ENCODE results near the gene WDR33.

Gene WDR33

GRCh38 chr2:127722807-127723206, 88.2 kb downstream of the WDR33 start:
- TF ChIP-seq RARB (CRISPR knock-in tag; IDR thresholded peaks at IDR 0.05) (no peak), ZC3H10 (CRISPR knock-in tag; IDR thresholded peaks at IDR 0.05) (no peak), TCF4 (CRISPR knock-in tag; IDR thresholded peaks at IDR 0.05; ENCODE audit: borderline replicate concordance) (no peak), CREB5 (CRISPR knock-in tag; IDR thresholded peaks at IDR 0.05; ENCODE audit: low read depth) (no peak)
- no peak for ATAC-seq

- ATAC-seq, result no peak
- no peak for TF ChIP-seq RARB (CRISPR knock-in tag; IDR thresholded peaks at IDR 0.05)
Measured at GRCh38 chr2:127721978-127722355, 89.0 kb downstream of the WDR33 start.

- no peak for TF ChIP-seq ARNTL (CRISPR knock-in tag; IDR thresholded peaks at IDR 0.05; ENCODE audit: borderline replicate concordance, low read depth)
- no peak for TF ChIP-seq CSDC2 (CRISPR knock-in tag; IDR thresholded peaks at IDR 0.05)
- no peak for TF ChIP-seq ESRRG (CRISPR knock-in tag; IDR thresholded peaks at IDR 0.05)
- TF ChIP-seq SNAI2 (CRISPR knock-in tag; IDR thresholded peaks at IDR 0.05), result no peak
- no peak for TF ChIP-seq GLIS3 (CRISPR knock-in tag; IDR thresholded peaks at IDR 0.05)
- no peak for TF ChIP-seq ZFP3 (CRISPR knock-in tag; IDR thresholded peaks at IDR 0.05)
- TF ChIP-seq ZNF565 (CRISPR knock-in tag; conservative IDR thresholded peaks at IDR 0.05; ENCODE audit: low read depth), result no peak
- no peak for TF ChIP-seq ISL1 (CRISPR knock-in tag; IDR thresholded peaks at IDR 0.05)
- no peak for TF ChIP-seq ZNF8 (CRISPR knock-in tag; IDR thresholded peaks at IDR 0.05)
- TF ChIP-seq PPARA (CRISPR knock-in tag; IDR thresholded peaks at IDR 0.05; ENCODE audit: borderline replicate concordance), result no peak
- TF ChIP-seq TSHZ2 (CRISPR knock-in tag; IDR thresholded peaks at IDR 0.05), result no peak
- no peak for TF ChIP-seq ZNF70 (CRISPR knock-in tag; IDR thresholded peaks at IDR 0.05)
- TF ChIP-seq BACH2 (CRISPR knock-in tag; IDR thresholded peaks at IDR 0.05; ENCODE audit: borderline replicate concordance), result no peak
- no peak for TF ChIP-seq TCF4 (CRISPR knock-in tag; IDR thresholded peaks at IDR 0.05; ENCODE audit: borderline replicate concordance)
- no peak for TF ChIP-seq PATZ1 (CRISPR knock-in tag; IDR thresholded peaks at IDR 0.05; ENCODE audit: borderline replicate concordance)
- TF ChIP-seq OSR1 (CRISPR knock-in tag; IDR thresholded peaks at IDR 0.05), result no peak
- TF ChIP-seq RARB (CRISPR knock-in tag; IDR thresholded peaks at IDR 0.05), result no peak
- no peak for TF ChIP-seq TOX (CRISPR knock-in tag; IDR thresholded peaks at IDR 0.05; ENCODE audit: borderline replicate concordance)
- no peak for TF ChIP-seq CSRNP3 (CRISPR knock-in tag; IDR thresholded peaks at IDR 0.05)
- no peak for TF ChIP-seq ZFP30 (CRISPR knock-in tag; IDR thresholded peaks at IDR 0.05)
- ATAC-seq, result no peak
Measured at GRCh38 chr2:127721311-127721977, 89.5 kb downstream of the WDR33 start.

Data from SK-N-SH treated with all-trans-retinoic acid at 6 μM for 48 hours (cell line).